ENCODE data around the gene DGCR2. TPM values are rescaled to one million over a fixed set of nuclear protein-coding genes. Genes with fewer than 3 reads are reported as not detected.
"Not testable (repeated sequence)": the region's sequence is repeated elsewhere in the genome, so short reads cannot be mapped to it uniquely, and the experiment has no call there.

The DGCR2 gene
- total RNA-seq, 2 donors from 2014 or later, result 29.6 to 34.6 TPM

DNA sequence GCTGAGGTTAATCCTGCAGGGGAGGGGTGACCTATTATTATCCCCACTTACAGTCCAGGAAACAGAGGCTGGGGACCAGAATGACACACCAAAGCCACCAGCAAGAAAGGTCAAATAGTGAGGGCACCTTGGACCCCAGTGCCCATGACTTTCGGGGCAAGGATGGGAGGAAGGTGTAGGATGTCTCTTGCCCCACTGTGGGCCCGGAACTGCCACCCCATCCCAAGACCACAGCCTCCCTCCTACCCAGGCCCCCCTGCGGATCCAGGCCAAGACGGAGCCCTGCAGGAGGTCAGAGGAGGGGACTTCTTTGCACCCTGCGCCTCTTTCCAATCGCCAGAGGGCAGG, 87.1 kb downstream of the DGCR2 start:
- H3K9me3 Mint-ChIP-seq; H3K4me1 Mint-ChIP-seq (ENCODE audit: low read depth in 2 of 2); H3K27ac Mint-ChIP-seq; H3K27me3 Mint-ChIP-seq; ATAC-seq; H3K4me3 Mint-ChIP-seq; H3K36me3 Mint-ChIP-seq; DNase-seq (ENCODE audit: low spot score): not testable (repeated sequence)

DNA sequence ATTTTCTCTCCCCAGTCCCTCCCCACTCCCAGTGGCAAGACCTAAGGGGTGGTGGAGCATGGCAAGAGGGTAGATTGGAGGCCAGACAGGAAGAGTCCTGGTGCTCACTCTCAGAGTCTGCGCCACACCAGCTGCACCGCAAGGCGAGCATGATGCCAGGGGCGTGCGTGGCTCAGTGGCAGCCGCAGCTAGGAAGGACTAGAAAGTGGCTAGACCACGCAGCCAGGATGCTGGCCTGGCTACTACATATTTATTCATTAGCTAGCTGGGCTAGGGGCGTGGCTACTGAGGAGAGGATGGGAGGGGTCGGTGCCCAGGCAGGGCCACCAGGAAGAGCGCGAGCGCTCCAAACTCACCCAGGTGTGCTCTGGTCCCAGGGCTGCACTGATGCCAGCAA, 87.5 kb downstream of the DGCR2 start:
- not testable (repeated sequence) for ATAC-seq, H3K9me3 Mint-ChIP-seq

DNA sequence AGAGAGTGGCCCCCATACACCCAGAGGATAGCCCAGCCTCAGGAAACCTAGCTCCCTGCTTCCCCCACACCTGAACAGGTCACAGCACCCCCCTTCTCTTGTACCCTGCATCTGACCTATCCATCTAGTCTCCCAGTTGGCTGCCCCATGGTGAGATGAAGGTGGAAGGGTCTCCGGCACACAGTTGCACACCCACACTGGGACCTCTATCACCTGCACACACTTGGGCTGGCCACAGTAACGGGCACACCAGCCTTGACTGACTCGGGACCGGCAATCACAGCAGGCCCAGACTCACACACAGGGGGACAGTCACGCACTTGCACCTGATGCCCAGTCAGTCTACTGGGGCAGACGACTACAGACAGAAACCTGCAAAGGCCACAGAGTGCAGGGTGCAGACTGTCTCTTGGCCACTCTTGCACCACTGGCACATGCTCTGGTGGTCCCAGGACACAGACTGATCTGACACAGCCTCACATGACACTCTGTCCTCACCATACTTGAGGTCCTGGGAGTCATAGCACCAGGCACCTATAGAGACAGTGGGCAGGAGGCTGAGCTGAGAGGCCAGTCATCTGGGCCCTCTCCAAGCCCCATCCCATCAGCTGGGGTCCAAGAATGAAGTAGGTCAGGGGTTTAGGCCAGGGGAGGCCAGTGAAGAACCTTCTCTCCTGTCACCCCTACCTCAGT, 88.0 kb downstream of the DGCR2 start:
- H3K27me3 Mint-ChIP-seq; DNase-seq (ENCODE audit: low spot score); ATAC-seq; H3K4me1 Mint-ChIP-seq (ENCODE audit: low read depth in 2 of 2); H3K9me3 Mint-ChIP-seq; H3K27ac Mint-ChIP-seq; H3K4me3 Mint-ChIP-seq; H3K36me3 Mint-ChIP-seq: not testable (repeated sequence)

More for the DNA sequence above, 87.5 kb downstream of the DGCR2 start:
- H3K36me3 Mint-ChIP-seq; DNase-seq (ENCODE audit: low spot score); H3K4me1 Mint-ChIP-seq (ENCODE audit: low read depth in 2 of 2); H3K27me3 Mint-ChIP-seq; H3K4me3 Mint-ChIP-seq; H3K27ac Mint-ChIP-seq: not testable (repeated sequence)

DNA sequence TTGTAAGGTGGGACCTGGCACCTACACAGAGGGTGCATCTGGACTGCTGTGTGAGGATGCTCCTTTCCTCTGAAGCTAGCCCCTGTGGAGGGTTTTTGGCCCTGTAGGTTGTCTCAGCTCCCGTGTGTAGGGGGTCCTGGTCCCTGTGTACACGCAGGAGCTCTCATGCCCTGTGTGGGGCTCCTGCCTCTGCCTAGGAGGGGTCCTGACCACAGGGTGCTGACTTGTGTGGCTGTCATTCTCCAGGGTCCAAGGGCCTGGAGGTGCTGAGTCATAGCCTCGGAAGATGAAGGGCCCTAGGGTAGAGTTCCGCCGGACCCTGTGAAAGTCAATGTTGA, 88.7 kb downstream of the DGCR2 start:
- not testable (repeated sequence) for H3K4me1 Mint-ChIP-seq (ENCODE audit: low read depth in 2 of 2); H3K4me3 Mint-ChIP-seq; H3K27ac Mint-ChIP-seq; H3K9me3 Mint-ChIP-seq; H3K27me3 Mint-ChIP-seq; DNase-seq (ENCODE audit: low spot score); H3K36me3 Mint-ChIP-seq
- ATAC-seq, result peak in 1 of 2 donors; percentile 3

DNA sequence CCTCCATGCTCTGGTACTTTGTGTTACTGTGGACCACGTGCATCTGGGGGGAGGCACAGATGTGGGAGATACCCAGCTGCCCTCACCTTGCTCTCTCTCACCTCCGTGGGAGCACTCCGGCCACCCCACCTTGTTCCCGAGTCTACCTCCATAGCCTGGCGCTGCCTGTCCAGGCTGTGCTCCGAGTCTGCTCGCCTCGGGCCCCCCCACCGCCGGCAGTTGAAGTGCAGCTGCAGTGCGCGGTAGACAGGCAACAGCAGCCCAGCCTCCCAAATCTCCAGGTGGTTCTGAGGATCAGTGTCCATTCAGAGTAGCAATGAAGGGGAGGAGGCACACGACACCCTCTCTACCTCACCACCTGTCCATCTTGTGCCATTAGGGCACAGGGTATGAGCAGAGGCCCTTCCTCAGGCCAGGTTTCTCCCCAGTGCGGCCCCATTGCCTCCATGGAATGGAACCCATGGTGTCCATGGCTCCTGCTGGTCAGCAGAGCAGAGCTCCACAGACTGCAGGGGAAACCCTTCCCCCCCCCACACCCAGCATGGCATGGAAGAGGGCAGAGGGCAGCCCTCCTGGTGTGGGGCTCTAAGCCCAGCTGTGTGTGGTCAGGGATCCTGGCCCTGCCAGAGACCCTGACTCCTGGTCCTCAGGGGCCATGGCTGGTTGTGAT, 89.2 kb downstream of the DGCR2 start:
- H3K27ac Mint-ChIP-seq; H3K4me1 Mint-ChIP-seq (ENCODE audit: low read depth in 2 of 2); H3K4me3 Mint-ChIP-seq: not testable (repeated sequence)

DNA sequence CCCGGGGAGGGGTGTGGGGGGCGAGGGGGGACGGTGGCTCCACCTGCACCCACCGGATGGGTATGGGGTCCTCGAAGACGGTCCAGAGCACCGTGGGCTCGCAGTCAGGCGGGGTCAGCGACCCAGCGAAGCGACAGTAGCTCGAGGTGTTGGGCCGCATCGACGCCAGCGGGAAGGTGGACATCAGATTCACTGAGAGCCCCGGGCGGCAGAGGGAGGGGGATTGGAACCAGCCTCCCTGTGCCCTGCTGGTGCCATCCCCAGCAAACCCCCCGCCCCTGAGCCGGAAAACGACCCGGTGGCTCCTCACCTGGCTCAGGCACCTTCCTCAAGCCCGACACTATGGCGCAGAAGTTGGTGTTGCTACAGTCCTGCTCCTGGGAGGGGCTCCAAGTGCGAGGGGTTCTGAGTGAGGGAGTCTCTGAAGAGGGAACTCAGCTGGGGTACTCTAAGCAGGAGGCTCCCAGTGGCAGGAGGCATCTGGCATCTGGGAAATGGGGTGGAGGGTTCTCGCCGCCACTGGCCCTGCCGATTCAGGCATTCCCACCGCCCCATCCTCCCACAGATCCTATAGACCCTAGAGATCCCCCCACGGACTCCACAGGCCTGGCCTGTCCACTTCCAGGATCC, 89.9 kb downstream of the DGCR2 start:
- not testable (repeated sequence) for H3K27me3 Mint-ChIP-seq; H3K27ac Mint-ChIP-seq; H3K4me3 Mint-ChIP-seq; H3K36me3 Mint-ChIP-seq; H3K9me3 Mint-ChIP-seq; H3K4me1 Mint-ChIP-seq (ENCODE audit: low read depth in 2 of 2); ATAC-seq; DNase-seq (ENCODE audit: low spot score)

More for the DNA sequence above, 89.2 kb downstream of the DGCR2 start:
- H3K9me3 Mint-ChIP-seq; H3K27me3 Mint-ChIP-seq; H3K36me3 Mint-ChIP-seq; DNase-seq (ENCODE audit: low spot score): not testable (repeated sequence)
- peak in 1 of 2 donors; percentile 6 for ATAC-seq

DNA sequence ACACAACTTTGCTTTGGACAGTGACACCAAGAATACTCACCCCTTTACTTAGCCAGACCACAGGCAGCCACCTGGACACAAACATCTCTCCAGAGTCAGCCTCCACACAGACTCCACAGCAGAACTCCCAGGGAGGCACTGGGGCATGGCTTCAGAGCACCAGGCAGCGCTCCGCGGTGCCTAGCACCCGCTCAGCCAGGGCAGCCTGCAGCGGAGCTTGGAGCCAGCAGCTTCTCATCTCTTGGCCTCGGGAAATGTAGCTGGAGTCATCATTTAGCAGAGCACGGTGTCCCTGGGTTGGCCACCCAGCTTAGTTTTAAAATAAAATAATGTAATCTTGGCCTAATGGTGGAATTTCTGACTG, 91.3 kb downstream of the DGCR2 start:
- not testable (repeated sequence) for H3K9me3 Mint-ChIP-seq; H3K4me3 Mint-ChIP-seq; DNase-seq (ENCODE audit: low spot score); H3K4me1 Mint-ChIP-seq (ENCODE audit: low read depth in 2 of 2); H3K27ac Mint-ChIP-seq; H3K36me3 Mint-ChIP-seq; H3K27me3 Mint-ChIP-seq; ATAC-seq

DNA sequence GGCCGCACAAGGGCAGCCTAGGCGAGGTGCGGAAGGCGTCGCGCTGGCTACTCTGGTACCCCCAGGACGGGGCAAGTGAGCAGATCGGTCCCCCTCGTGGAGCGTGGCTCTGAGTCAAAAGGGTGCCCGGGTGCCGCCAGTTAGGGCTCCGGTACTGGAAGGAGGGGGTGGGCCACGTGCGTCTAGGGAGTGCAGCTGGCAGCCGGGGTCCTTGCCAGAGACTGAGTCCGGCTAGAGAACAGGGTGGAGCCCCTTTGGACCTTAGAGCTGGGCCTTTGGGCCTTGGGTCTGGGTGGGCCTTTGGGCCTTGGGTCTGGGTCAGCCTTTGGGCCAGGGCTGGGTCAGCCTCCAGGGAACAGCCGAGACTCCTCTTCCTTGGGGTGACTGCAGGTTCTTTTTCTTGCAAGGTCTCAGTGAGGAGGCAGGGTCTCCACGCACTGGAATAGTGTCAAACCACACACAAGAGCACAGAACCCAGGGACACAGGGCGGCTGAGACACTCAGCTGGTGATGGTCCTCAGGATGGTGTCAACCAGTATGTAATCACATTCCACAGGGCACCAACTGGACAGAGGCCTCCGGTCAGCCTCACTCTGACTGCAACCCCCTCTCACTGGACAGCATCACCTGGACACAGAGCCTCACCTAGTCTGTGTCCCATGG, 91.9 kb downstream of the DGCR2 start:
- H3K9me3 Mint-ChIP-seq; H3K27ac Mint-ChIP-seq; DNase-seq (ENCODE audit: low spot score); H3K36me3 Mint-ChIP-seq; H3K4me3 Mint-ChIP-seq; ATAC-seq; H3K4me1 Mint-ChIP-seq (ENCODE audit: low read depth in 2 of 2); H3K27me3 Mint-ChIP-seq: not testable (repeated sequence)

DNA sequence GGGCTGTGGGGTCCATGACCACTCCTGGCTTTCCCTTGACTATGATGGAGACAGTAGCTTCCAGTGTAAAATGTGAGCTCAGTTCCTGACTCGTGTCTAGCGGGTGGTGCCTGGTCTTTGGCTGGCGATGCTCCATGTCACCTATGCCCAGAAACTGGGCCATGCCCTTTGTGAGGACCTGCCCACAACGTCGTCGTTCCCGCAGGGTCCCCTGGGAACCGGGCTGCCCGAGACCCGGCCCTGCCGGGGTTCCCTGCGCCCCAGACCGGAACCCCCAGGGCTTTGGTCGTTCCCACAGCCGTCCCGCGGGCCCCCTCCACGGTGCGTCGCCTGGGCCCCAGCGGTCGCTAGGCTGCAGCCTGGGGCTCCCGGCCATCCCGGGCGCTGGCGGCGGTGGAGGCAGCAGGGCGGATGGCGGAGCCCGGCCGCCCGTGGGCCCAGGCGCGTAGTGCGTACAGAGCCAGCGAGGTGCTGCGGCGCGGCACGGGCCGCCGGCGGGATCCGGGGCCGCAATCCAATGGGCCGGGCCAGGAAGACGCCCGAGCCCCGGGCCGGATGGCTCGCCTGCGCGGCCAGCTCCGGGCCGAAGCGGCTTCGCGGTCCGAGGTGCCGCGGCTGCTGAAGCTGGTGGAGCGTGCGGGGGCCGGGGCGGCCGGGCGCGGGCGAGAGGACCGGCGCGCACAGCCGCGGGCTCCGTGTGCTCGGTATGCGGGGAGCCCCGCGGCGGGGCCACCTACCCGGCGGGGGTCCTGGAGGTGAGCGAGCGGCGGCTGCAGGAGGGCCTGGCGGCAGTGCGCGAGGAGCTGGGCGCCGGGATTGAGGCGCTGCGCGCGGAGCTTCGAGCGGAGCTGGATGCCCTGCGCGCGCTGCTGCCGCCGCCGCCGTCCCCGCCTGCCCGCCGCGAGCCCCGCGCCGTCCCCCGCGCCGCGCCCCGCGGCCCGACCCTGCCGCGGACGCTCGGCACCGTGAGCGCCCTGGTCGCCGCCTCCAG, 92.8 kb downstream of the DGCR2 start:
- H3K4me1 Mint-ChIP-seq (ENCODE audit: low read depth in 2 of 2); H3K36me3 Mint-ChIP-seq; H3K27ac Mint-ChIP-seq; H3K27me3 Mint-ChIP-seq; H3K9me3 Mint-ChIP-seq; H3K4me3 Mint-ChIP-seq; DNase-seq (ENCODE audit: low spot score); ATAC-seq: not testable (repeated sequence)

DNA sequence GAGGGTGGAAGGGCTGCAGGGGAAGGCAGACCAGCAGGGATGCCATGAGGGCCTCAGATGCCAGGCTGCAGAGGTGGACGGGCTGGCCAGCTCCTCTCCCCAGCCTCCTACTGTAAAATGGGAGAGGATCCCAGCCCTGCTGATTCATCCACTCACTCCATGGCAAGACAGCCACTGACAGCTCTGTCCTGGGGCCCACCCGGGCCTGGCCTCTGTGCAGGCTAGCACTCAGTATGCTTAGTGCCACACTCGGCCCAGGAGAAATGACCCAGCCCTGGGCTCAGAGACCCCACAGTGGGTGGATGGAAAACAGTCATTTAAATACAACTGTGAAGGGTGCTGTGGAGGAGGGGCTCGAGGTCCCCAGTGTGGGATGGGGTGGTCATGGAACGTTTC, 94.2 kb downstream of the DGCR2 start:
- H3K9me3 Mint-ChIP-seq; H3K4me1 Mint-ChIP-seq (ENCODE audit: low read depth in 2 of 2); H3K4me3 Mint-ChIP-seq; H3K27me3 Mint-ChIP-seq; ATAC-seq; H3K27ac Mint-ChIP-seq; DNase-seq (ENCODE audit: low spot score); H3K36me3 Mint-ChIP-seq: not testable (repeated sequence)

DNA sequence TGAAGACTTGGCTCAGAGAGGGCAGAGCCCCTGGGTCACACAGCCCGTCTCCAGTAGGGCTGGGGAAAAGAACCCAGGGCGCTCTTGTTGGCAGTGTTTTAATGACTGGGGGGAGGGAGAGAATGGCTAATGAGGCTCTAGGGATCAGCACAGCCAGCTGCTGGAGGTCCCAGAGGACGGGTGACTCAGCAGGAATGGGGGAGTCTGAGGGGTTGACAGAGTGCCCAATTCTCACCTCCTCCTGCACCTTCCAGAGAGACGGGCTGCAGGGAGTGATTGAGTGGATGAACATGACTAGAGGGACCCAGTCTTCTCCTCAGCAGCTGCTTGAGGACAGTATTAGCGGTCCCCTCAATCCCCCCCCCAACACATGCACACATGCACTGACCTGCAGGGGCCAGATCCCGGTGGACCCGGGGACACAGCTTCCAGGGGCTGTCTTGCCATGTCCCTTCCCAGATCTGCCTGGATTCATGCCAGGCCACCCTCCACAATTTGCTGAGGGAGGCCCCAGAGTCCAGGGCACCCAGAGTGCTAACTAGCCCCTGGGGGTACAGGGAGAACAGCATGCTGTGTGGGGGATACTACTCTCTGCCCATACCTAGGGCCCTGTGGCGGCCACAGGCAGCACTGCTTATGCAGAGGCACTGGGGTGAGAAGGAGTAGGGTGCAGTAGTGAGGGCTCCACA, 94.7 kb downstream of the DGCR2 start:
- not testable (repeated sequence) for ATAC-seq; H3K4me3 Mint-ChIP-seq; H3K27me3 Mint-ChIP-seq; H3K27ac Mint-ChIP-seq; H3K36me3 Mint-ChIP-seq; H3K9me3 Mint-ChIP-seq; H3K4me1 Mint-ChIP-seq (ENCODE audit: low read depth in 2 of 2); DNase-seq (ENCODE audit: low spot score)

DNA sequence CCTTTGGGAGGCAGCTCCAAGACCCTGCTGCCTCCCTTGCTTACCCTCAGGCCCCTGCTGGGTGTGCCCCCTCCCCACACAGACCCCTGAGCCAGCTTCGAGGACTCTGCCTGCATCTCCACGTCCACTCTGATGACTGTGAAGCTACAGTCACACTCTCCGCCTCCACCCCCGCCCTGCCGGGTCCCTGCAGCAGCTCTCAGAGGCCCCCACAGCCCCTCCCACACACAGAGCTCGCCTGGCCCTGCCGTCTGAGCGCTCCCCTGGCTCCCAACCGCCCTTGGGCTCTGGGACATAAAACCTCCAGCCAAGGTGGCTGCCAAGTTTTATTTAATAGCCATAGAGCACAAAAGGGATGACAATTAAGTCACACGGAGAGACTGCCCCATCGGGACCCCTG, 96.1 kb downstream of the DGCR2 start:
- not testable (repeated sequence) for H3K27me3 Mint-ChIP-seq; DNase-seq (ENCODE audit: low spot score); H3K9me3 Mint-ChIP-seq; H3K36me3 Mint-ChIP-seq; H3K27ac Mint-ChIP-seq; ATAC-seq; H3K4me3 Mint-ChIP-seq; H3K4me1 Mint-ChIP-seq (ENCODE audit: low read depth in 2 of 2)

DNA sequence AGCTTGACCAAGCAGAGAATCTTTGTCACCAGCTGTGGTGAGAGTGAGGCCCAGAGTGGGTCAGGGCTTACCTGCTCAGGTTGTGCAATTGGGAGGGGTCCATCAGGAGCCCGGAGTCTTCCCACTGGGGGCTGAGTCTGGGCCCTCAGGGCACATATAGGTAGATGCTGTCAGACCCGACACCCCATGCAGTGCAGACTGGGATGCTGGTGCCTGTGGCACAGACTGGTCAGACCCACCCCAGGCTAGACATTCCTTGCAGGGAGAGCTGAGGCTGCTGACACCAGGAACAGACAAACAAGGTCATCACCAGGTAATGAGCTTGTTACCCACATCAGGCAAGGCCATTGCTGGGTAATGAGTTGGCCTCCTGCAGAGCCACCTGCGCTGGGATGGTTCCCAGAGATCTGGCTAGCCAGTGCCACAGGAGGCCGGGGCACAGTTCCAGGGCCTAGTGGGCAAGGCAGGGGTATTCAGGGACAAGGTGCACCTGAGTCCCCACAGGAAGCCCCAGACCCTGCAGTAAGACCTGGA, 97.2 kb downstream of the DGCR2 start:
- not testable (repeated sequence) for H3K27ac Mint-ChIP-seq; H3K9me3 Mint-ChIP-seq; H3K4me1 Mint-ChIP-seq (ENCODE audit: low read depth in 2 of 2); H3K4me3 Mint-ChIP-seq; DNase-seq (ENCODE audit: low spot score); H3K36me3 Mint-ChIP-seq
- peaks cover 7 to 16% of the 10 kb centered on the region in 2 donors for H3K27me3 Mint-ChIP-seq
- peak in 1 of 2 donors; percentile 8 for ATAC-seq
